ENCODE data around the gene C4orf54. TPM values are rescaled to one million over a fixed set of nuclear protein-coding genes. Genes with fewer than 3 reads are reported as not detected.

Gene C4orf54
- total and polyA plus RNA-seq, 2 of the 8 experiments (the other 6 are each of a cell fraction or from before 2014, with no cell fraction given): not detected

DNA sequence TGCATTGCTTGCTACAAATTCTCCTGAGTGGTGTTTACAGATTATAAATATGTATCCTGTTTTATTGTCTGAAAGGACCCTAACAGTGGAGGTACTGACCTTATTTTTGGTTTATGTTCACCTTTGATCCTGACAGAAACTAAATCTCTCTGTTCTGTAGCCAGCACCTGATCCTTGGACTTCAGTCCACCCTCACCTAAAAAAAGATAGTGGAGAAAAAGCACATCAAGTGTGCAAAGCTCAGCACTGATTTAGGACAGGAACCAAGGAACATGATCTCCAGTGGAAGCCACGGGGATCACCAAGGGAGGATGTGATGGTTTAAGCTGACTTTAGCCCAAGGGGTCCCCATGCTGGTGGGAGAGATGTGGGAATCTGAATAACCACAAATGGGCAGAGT is 22.3 kb upstream of the C4orf54 start:
- no peak overlapping the region for H2AFZ ChIP-seq (ENCODE audit: low read length)
- no peak overlapping the region for H4K5ac ChIP-seq (ENCODE audit: insufficient read length, low read depth, low read length)
- H4K20me1 ChIP-seq (replicated peaks in 1 of 2; ENCODE audit: control insufficient read depth in 1 of 2, insufficient read depth in 2 of 2, low read length in 2 of 2): no peaks in the 10 kb centered on the region
- H3K4ac ChIP-seq (replicated peaks; ENCODE audit: insufficient read length, low read depth, low read length): no peak overlapping the region
- no peak overlapping the region for H4K91ac ChIP-seq (replicated peaks; ENCODE audit: insufficient read length, low read length)
- H2BK12ac ChIP-seq (ENCODE audit: low read depth, low read length): no peak overlapping the region
- CTCF ChIA-PET (ENCODE audit: partially characterized antibody): interaction anchor here (0.6 kb wide), 1 partner anchor 303 kb away, joined by 3 read pairs; no protein-coding TSS in a partner anchor
- 100% methylated on average over 1 of the region's 1 CpG; no CpG with 5 or more reads in 1 of the 2 experiments for WGBS, 2 experiments (ENCODE audit: extremely low coverage in 1 of 2, insufficient coverage in 1 of 2, insufficient read length in 1 of 2, insufficient replicate concordance in 2 of 2, low coverage in 1 of 2, low lambda C conversion rate in 2 of 2, missing lambda C conversion rate in 1 of 2)
- no peak overlapping the region for H3K4me2 ChIP-seq (ENCODE audit: insufficient read depth in 1 of 2, low read depth in 2 of 2, low read length in 2 of 2)
- no peak overlapping the region for H3K4me3 ChIP-seq (ENCODE audit: extremely low read depth in 1 of 4, insufficient read depth in 2 of 4, low read depth in 3 of 4, low read length in 4 of 4)
- H3K27ac ChIP-seq (ENCODE audit: low read depth, low read length): no peak overlapping the region
- no peak overlapping the region for H3K23ac ChIP-seq (ENCODE audit: insufficient read length)
- no peaks in the 10 kb centered on the region for H3K27me3 ChIP-seq (replicated peaks in 1 of 4; ENCODE audit: control insufficient read depth in 3 of 4, extremely low read depth in 1 of 4, insufficient read depth in 3 of 4, low read length in 3 of 4)
- no peak overlapping the region for H3K56ac ChIP-seq (replicated peaks; ENCODE audit: insufficient read length, low read depth, low read length)
- no peak overlapping the region for H4K8ac ChIP-seq (ENCODE audit: extremely low read depth, insufficient read depth, low read length)
- no peaks in the 10 kb centered on the region for H3K23me2 ChIP-seq (ENCODE audit: low read depth, low read length)
- no peaks in the 10 kb centered on the region for H3K79me2 ChIP-seq (ENCODE audit: control insufficient read depth in 1 of 2, insufficient read depth in 2 of 2, low read length in 2 of 2)
- no peak overlapping the region for H3K18ac ChIP-seq (ENCODE audit: extremely low read depth, low read length)
- no peak overlapping the region for H3K14ac ChIP-seq (ENCODE audit: insufficient read length)
- no peak overlapping the region for H2BK5ac ChIP-seq (ENCODE audit: low read depth, low read length)
- H2BK20ac ChIP-seq (ENCODE audit: low read length): no peak overlapping the region
- POLR2A ChIA-PET (ENCODE audit: partially characterized antibody): no interaction called here
- no peaks in the 10 kb centered on the region for H3K4me1 ChIP-seq (replicated peaks in 1 of 4; ENCODE audit: control insufficient read depth in 3 of 4, insufficient read depth in 4 of 4, low read length in 3 of 4)
- DNase-seq (ENCODE audit: low read depth in 1 of 2, low spot score in 2 of 2): no peak
- no peak overlapping the region for H2AK5ac ChIP-seq (ENCODE audit: low read depth, low read length)
- no peaks in the 10 kb centered on the region for H3K9me3 ChIP-seq (ENCODE audit: insufficient read depth in 2 of 2, low read depth in 1 of 2, low read length in 1 of 2)
- H2BK15ac ChIP-seq (ENCODE audit: low read length): no peak overlapping the region
- no peak overlapping the region for H3K9ac ChIP-seq (replicated peaks in 1 of 4; ENCODE audit: extremely low read depth in 1 of 4, low read depth in 3 of 4, low read length in 3 of 4)
- no peak overlapping the region for H2BK120ac ChIP-seq (replicated peaks; ENCODE audit: low read depth, low read length)
- H3K79me1 ChIP-seq (ENCODE audit: low read depth, low read length): no peaks in the 10 kb centered on the region
- H3K36me3 ChIP-seq (ENCODE audit: control insufficient read depth in 2 of 4, insufficient read depth in 4 of 4, low read length in 3 of 4): no peaks in the 10 kb centered on the region
- no peak for FAIRE-seq
- TF ChIP-seq SUZ12 (IDR thresholded peaks at IDR 0.05; ENCODE audit: low read length) (no peak), RBBP5 (IDR thresholded peaks at IDR 0.05; ENCODE audit: borderline replicate concordance, low read depth, low read length) (no peak), BCL11A (IDR thresholded peaks at IDR 0.05; ENCODE audit: low read depth in 2 of 2, low read length in 2 of 2) (no peak), SIN3A (conservative IDR thresholded peaks at IDR 0.05 in 1 of 2, IDR thresholded peaks at IDR 0.05 in 1 of 2; ENCODE audit: low read depth in 1 of 2, low read length in 2 of 2) (no peak), EGR1 (IDR thresholded peaks at IDR 0.05; ENCODE audit: borderline replicate concordance, low read depth, low read length) (no peak), TAF1 (IDR thresholded peaks at IDR 0.05; ENCODE audit: low read depth, low read length) (no peak), ASH2L (IDR thresholded peaks at IDR 0.05; ENCODE audit: low read length) (no peak), E2F6 (IDR thresholded peaks at IDR 0.05) (no peak)
- TF ChIP-seq, protein P1, sequence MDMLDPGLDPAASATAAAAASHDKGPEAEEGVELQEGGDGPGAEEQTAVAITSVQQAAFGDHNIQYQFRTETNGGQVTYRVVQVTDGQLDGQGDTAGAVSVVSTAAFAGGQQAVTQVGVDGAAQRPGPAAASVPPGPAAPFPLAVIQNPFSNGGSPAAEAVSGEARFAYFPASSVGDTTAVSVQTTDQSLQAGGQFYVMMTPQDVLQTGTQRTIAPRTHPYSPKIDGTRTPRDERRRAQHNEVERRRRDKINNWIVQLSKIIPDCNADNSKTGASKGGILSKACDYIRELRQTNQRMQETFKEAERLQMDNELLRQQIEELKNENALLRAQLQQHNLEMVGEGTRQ (IDR thresholded peaks at IDR 0.05; ENCODE audit: low read length): no peak
